Measurements from ENCODE around the gene SEPHS1. TPM values are rescaled to one million over a fixed set of nuclear protein-coding genes. Genes with fewer than 3 reads are reported as not detected.
"Not testable (repeated sequence)": the region's sequence is repeated elsewhere in the genome, so short reads cannot be mapped to it uniquely, and the experiment has no call there.

The SEPHS1 gene
- total RNA-seq, 2 experiments from 2014 or later = 74.5 to 74.7 TPM

- Mint-ChIP-seq H3K4me3 (peak overlapping the region; percentile 47), H3K4me1 (peaks cover 11% of the 10 kb centered on the region), H3K27ac (no peak overlapping the region), H3K36me3 (ENCODE audit: low read depth) (no peaks in the 10 kb centered on the region), H3K27me3 (peaks cover 29% of the 10 kb centered on the region), H3K9me3 (ENCODE audit: low read depth) (no peaks in the 10 kb centered on the region)
- CTCF ChIA-PET = interaction anchor here (0.7 to 1.2 kb wide), 2 partner anchors 10 to 634 kb away, joined by 3 to 6 read pairs; no protein-coding TSS in a partner anchor
- POLR2A ChIA-PET = interaction anchor here (0.6 kb wide), 1 partner anchor 391 kb away, joined by 4 read pairs; no protein-coding TSS in a partner anchor
- ATAC-seq (no peak), DNase-seq (no peak)
- intact Hi-C loops (cut with DNase I, micrococcal nuclease) = no loop called here
Observed at GRCh38 chr10:13382703-13383398, 34.8 kb upstream of the SEPHS1 start.

GRCh38 chr10:13379061-13379460 is 31.0 kb upstream of the SEPHS1 start:
- H3K4me3 Mint-ChIP-seq; CTCF ChIA-PET; H3K9me3 Mint-ChIP-seq (ENCODE audit: low read depth); intact Hi-C loops (cut with DNase I, micrococcal nuclease); DNase-seq; ATAC-seq; H3K36me3 Mint-ChIP-seq (ENCODE audit: low read depth); POLR2A ChIA-PET; H3K27ac Mint-ChIP-seq: not testable (repeated sequence)
- Mint-ChIP-seq H3K4me1 (peaks cover 11% of the 10 kb centered on the region), H3K27me3 (peaks cover 24% of the 10 kb centered on the region)

GRCh38 chr10:13376746-13377145 is 28.7 kb upstream of the SEPHS1 start:
- CTCF ChIA-PET = interaction anchor here (0.8 to 1.8 kb wide), 5 partner anchors 8 to 236 kb away, joined by 3 to 9 read pairs (median 3); no protein-coding TSS in a partner anchor
- ATAC-seq = no peak
- DNase-seq = no peak
- Mint-ChIP-seq H3K9me3 (ENCODE audit: low read depth) (no peaks in the 10 kb centered on the region), H3K27ac (no peak overlapping the region), H3K4me3 (no peak overlapping the region), H3K27me3 (peaks cover 10% of the 10 kb centered on the region), H3K36me3 (ENCODE audit: low read depth) (no peaks in the 10 kb centered on the region), H3K4me1 (no peaks in the 10 kb centered on the region)
- intact Hi-C loops (cut with DNase I, micrococcal nuclease) = no loop called here
- POLR2A ChIA-PET = interaction anchor here (0.6 kb wide), 1 partner anchor 81 kb away, joined by 4 read pairs; no protein-coding TSS in a partner anchor

GRCh38 chr10:13376297-13376696 is 28.2 kb upstream of the SEPHS1 start:
- no peak for DNase-seq
- Mint-ChIP-seq H3K4me1 (no peaks in the 10 kb centered on the region), H3K27ac (no peak overlapping the region), H3K36me3 (ENCODE audit: low read depth) (no peaks in the 10 kb centered on the region), H3K27me3 (peaks cover 7% of the 10 kb centered on the region), H3K4me3 (no peak overlapping the region), H3K9me3 (ENCODE audit: low read depth) (no peaks in the 10 kb centered on the region)
- intact Hi-C loops (cut with DNase I, micrococcal nuclease) = no loop called here
- POLR2A ChIA-PET = interaction anchor here (0.6 kb wide), 1 partner anchor 81 kb away, joined by 4 read pairs; no protein-coding TSS in a partner anchor
- no peak for ATAC-seq
- CTCF ChIA-PET = interaction anchor here (0.8 to 1.8 kb wide), 5 partner anchors 9 to 236 kb away, joined by 3 to 9 read pairs (median 3); no protein-coding TSS in a partner anchor

- Mint-ChIP-seq H3K27me3 (peaks cover 5% of the 10 kb centered on the region), H3K27ac (no peak overlapping the region), H3K4me1 (no peaks in the 10 kb centered on the region), H3K36me3 (ENCODE audit: low read depth) (no peaks in the 10 kb centered on the region), H3K9me3 (ENCODE audit: low read depth) (no peaks in the 10 kb centered on the region), H3K4me3 (no peak overlapping the region)
- ChIA-PET POLR2A (interaction anchor here (0.6 kb wide), 1 partner anchor 11 kb away, joined by 3 read pairs; no protein-coding TSS in a partner anchor), CTCF (interaction anchor here (1.0 to 1.8 kb wide), 4 partner anchors 9 to 65 kb away, joined by 3 to 9 read pairs (median 5); no protein-coding TSS in a partner anchor)
- intact Hi-C loops (cut with DNase I, micrococcal nuclease) = no loop called here
- no peak for DNase-seq
- ATAC-seq = no peak
Observed at GRCh38 chr10:13375791-13376190, 27.7 kb upstream of the SEPHS1 start.

- no peak for ATAC-seq
- Mint-ChIP-seq H3K4me3 (no peak overlapping the region), H3K4me1 (no peaks in the 10 kb centered on the region), H3K36me3 (ENCODE audit: low read depth) (no peaks in the 10 kb centered on the region), H3K27me3 (no peaks in the 10 kb centered on the region), H3K9me3 (ENCODE audit: low read depth) (no peaks in the 10 kb centered on the region), H3K27ac (no peak overlapping the region)
- DNase-seq = no peak
- ChIA-PET POLR2A (no interaction called here), CTCF (interaction anchor here (0.5 to 5.0 kb wide), 6 partner anchors 11 to 163 kb away, joined by 3 to 80 read pairs (median 4); no protein-coding TSS in a partner anchor)
- intact Hi-C loops (cut with DNase I, micrococcal nuclease) = loop anchor here (2.0 to 5.0 kb wide), 2 partner anchors 163 to 164 kb away; no protein-coding TSS in a partner anchor
Observed at GRCh38 chr10:13373644-13374043, 25.6 kb upstream of the SEPHS1 start.

GRCh38 chr10:13372524-13372923 is 24.4 kb upstream of the SEPHS1 start:
- intact Hi-C loops (cut with DNase I, micrococcal nuclease) = loop anchor here (1.0 to 5.0 kb wide), 5 partner anchors 68 to 406 kb away; partner anchors contain the start of gene PRPF18 (in 2 of the 2)
- ChIA-PET CTCF (interaction anchor here (0.6 to 5.0 kb wide), 42 partner anchors 9 to 1021 kb away, joined by 3 to 80 read pairs (median 4); partner anchors contain the start of gene PRPF18), POLR2A (no interaction called here)
- DNase-seq (no peak), ATAC-seq (no peak)
- no peaks in the 10 kb centered on the region for H3K27me3 Mint-ChIP-seq
- H3K36me3 Mint-ChIP-seq (ENCODE audit: low read depth) = no peaks in the 10 kb centered on the region
- H3K9me3 Mint-ChIP-seq (ENCODE audit: low read depth) = no peaks in the 10 kb centered on the region
- H3K27ac Mint-ChIP-seq = no peak overlapping the region
- no peak overlapping the region for H3K4me3 Mint-ChIP-seq
- no peaks in the 10 kb centered on the region for H3K4me1 Mint-ChIP-seq

- ATAC-seq = peak; percentile 100
- Mint-ChIP-seq H3K36me3 (ENCODE audit: low read depth) (no peaks in the 10 kb centered on the region), H3K27ac (no peak overlapping the region), H3K4me3 (no peak overlapping the region), H3K4me1 (no peaks in the 10 kb centered on the region), H3K9me3 (ENCODE audit: low read depth) (no peaks in the 10 kb centered on the region), H3K27me3 (no peaks in the 10 kb centered on the region)
- intact Hi-C loops (cut with DNase I, micrococcal nuclease) = loop anchor here (1.0 to 5.0 kb wide), 5 partner anchors 68 to 406 kb away; partner anchors contain the start of gene PRPF18 (in 2 of the 2)
- CTCF ChIA-PET = interaction anchor here (0.6 to 5.0 kb wide), 42 partner anchors 10 to 1020 kb away, joined by 3 to 80 read pairs (median 4); partner anchors contain the start of gene PRPF18
- POLR2A ChIA-PET = no interaction called here
- DNase-seq = peak; percentile 82
Observed at GRCh38 chr10:13371897-13372470, 23.9 kb upstream of the SEPHS1 start.

- no peaks in the 10 kb centered on the region for H3K36me3 Mint-ChIP-seq (ENCODE audit: low read depth)
- H3K4me3 Mint-ChIP-seq = no peak overlapping the region
- ATAC-seq (no peak), DNase-seq (no peak)
- H3K27ac Mint-ChIP-seq = no peak overlapping the region
- intact Hi-C loops (cut with DNase I, micrococcal nuclease) = no loop called here
- H3K9me3 Mint-ChIP-seq (ENCODE audit: low read depth) = no peaks in the 10 kb centered on the region
- CTCF ChIA-PET = interaction anchor here (0.7 to 1.3 kb wide), 2 partner anchors 41 to 313 kb away, joined by 3 read pairs; no protein-coding TSS in a partner anchor
- POLR2A ChIA-PET = no interaction called here
- no peaks in the 10 kb centered on the region for H3K27me3 Mint-ChIP-seq
- no peaks in the 10 kb centered on the region for H3K4me1 Mint-ChIP-seq
Observed at GRCh38 chr10:13366891-13367290, 18.8 kb upstream of the SEPHS1 start.

- H3K36me3 Mint-ChIP-seq (ENCODE audit: low read depth) = no peaks in the 10 kb centered on the region
- H3K9me3 Mint-ChIP-seq (ENCODE audit: low read depth) = no peaks in the 10 kb centered on the region
- intact Hi-C loops (cut with DNase I, micrococcal nuclease) = no loop called here
- CTCF ChIA-PET = interaction anchor here (1.6 kb wide), 1 partner anchor 13 kb away, joined by 3 read pairs; no protein-coding TSS in a partner anchor
- DNase-seq = no peak
- no peak overlapping the region for H3K4me3 Mint-ChIP-seq
- H3K4me1 Mint-ChIP-seq = no peaks in the 10 kb centered on the region
- H3K27ac Mint-ChIP-seq = no peak overlapping the region
- POLR2A ChIA-PET = no interaction called here
- H3K27me3 Mint-ChIP-seq = no peaks in the 10 kb centered on the region
- ATAC-seq = no peak
Observed at GRCh38 chr10:13365831-13366230, 17.7 kb upstream of the SEPHS1 start.

GRCh38 chr10:13365243-13365642 is 17.1 kb upstream of the SEPHS1 start:
- Mint-ChIP-seq H3K27me3 (no peaks in the 10 kb centered on the region), H3K36me3 (ENCODE audit: low read depth) (no peaks in the 10 kb centered on the region), H3K4me3 (no peak overlapping the region), H3K9me3 (ENCODE audit: low read depth) (no peaks in the 10 kb centered on the region), H3K4me1 (no peaks in the 10 kb centered on the region), H3K27ac (no peak overlapping the region)
- CTCF ChIA-PET = interaction anchor here (1.6 kb wide), 1 partner anchor 12 kb away, joined by 3 read pairs; no protein-coding TSS in a partner anchor
- ATAC-seq (no peak), DNase-seq (no peak)
- POLR2A ChIA-PET = no interaction called here
- intact Hi-C loops (cut with DNase I, micrococcal nuclease) = no loop called here

Data from activated CD4-positive, alpha-beta T cell treated with anti-CD3 and anti-CD28 coated beads for 36 hours (primary cell).